PC-3 (cell line): ENCODE results near the gene AANAT. TPM values are rescaled to one million over a fixed set of nuclear protein-coding genes. Genes with fewer than 3 reads are reported as not detected.

Experiments used
- ATAC-seq: fragments of 200-7000 bp; cut with Tn5 transposase; 2 replicates; pipeline ENCODE4 v1.9.1; 2020; ENCODE audit warnings: mild to moderate bottlenecking, moderate library complexity
- BruUV-seq: library from RNA; stranded (reverse); fragments of 400-500 nt; replicated peaks from 2 replicates; lab custom pipeline; 2021; lab: Mats Ljungman, UMichigan
- CTCF ChIA-PET: fragments of 300-600 bp; sonication (Branson Sonifier 250); formaldehyde crosslinking; loops from one replicate; lab custom pipeline; 2022; ENCODE audit warnings: antibody characterized with exemption; lab: Charles Lee
- POLR2A ChIA-PET: fragments of 300-600 bp; sonication (Branson Sonifier 250); formaldehyde crosslinking; loops from one replicate; lab custom pipeline; 2022; ENCODE audit warnings: antibody characterized with exemption; ENCODE audit not compliant: unreplicated experiment; lab: Charles Lee
- DNase-seq: peaks from one replicate; pipeline ENCODE4 v3.0.0-alpha.2; 2015
- H2AFZ ChIP-seq: fragments of 300-600 bp; sonication (generic); 2 replicates; pipeline ENCODE4 v1.6.0; 2016; ENCODE audit warnings: antibody characterized with exemption, low read length
- H3F3A ChIP-seq: fragments of 300-600 bp; sonication (generic); one replicate; pipeline ENCODE4 v1.6.0; 2017; ENCODE audit warnings: antibody characterized with exemption, low read length, control low read depth, mild to moderate bottlenecking; ENCODE audit not compliant: unreplicated experiment
- H3K27ac ChIP-seq: fragments of 300-600 bp; sonication (generic); 2 replicates; pipeline ENCODE4 v1.5.1; 2016; ENCODE audit warnings: mild to moderate bottlenecking, low read length
- H3K27me3 ChIP-seq: fragments of 300-600 bp; sonication (generic); 2 replicates; pipeline ENCODE4 v1.6.1; 2016; ENCODE audit warnings: low read length, mixed read lengths
- H3K36me3 ChIP-seq: fragments of 300-600 bp; sonication (generic); 2 replicates; pipeline ENCODE4 v1.6.1; 2016; ENCODE audit warnings: low read depth, mixed run types, low read length, mixed read lengths
- H3K4me1 ChIP-seq: fragments of 300-600 bp; sonication (generic); 2 replicates; pipeline ENCODE4 v1.5.1; 2016; ENCODE audit warnings: low read length; ENCODE audit not compliant: insufficient read depth
- H3K4me2 ChIP-seq: fragments of 300-600 bp; sonication (generic); 2 replicates; pipeline ENCODE4 v1.6.0; 2016; ENCODE audit warnings: low read length
- H3K4me3 ChIP-seq: fragments of 300-600 bp; sonication (generic); 2 replicates; pipeline ENCODE4 v1.5.1; 2016; ENCODE audit warnings: mild to moderate bottlenecking, low read length, mixed read lengths
- H3K79me2 ChIP-seq: fragments of 300-600 bp; sonication (generic); 2 replicates; pipeline ENCODE4 v1.6.1; 2017; ENCODE audit warnings: low read length, mixed read lengths
- H3K9ac ChIP-seq: fragments of 300-600 bp; sonication (generic); 2 replicates; pipeline ENCODE4 v1.6.0; 2016; ENCODE audit warnings: mild to moderate bottlenecking, low read length
- H3K9me2 ChIP-seq: fragments of 300-600 bp; sonication (generic); replicated peaks from 2 replicates; pipeline ENCODE4 v1.6.1; 2016; ENCODE audit warnings: mixed run types, low read length, mixed read lengths
- H3K9me3 ChIP-seq: fragments of 300-600 bp; sonication (generic); 2 replicates; pipeline ENCODE4 v1.6.1; 2016; ENCODE audit warnings: low read length, mixed read lengths
- H4K20me1 ChIP-seq: fragments of 300-600 bp; sonication (generic); 2 replicates; pipeline ENCODE4 v1.6.1; 2016; ENCODE audit warnings: low read length, mixed read lengths
- CTCF ChIP-seq: fragments of 300-600 bp; sonication (generic); conservative IDR thresholded peaks from 2 replicates; pipeline ENCODE4 v1.5.1; 2017; ENCODE audit warnings: antibody characterized with exemption, low read depth, mild to moderate bottlenecking, low read length
- EZH2 ChIP-seq: fragments of 300-600 bp; sonication (generic); IDR thresholded peaks from one replicate; pipeline ENCODE4 v1.6.1; 2017; ENCODE audit warnings: antibody characterized with exemption, mild to moderate bottlenecking, low read length; ENCODE audit not compliant: unreplicated experiment
- EZH2phosphoT487 ChIP-seq: fragments of 300-600 bp; sonication (generic); IDR thresholded peaks from 2 replicates; pipeline ENCODE4 v1.6.1; 2018; ENCODE audit warnings: mild to moderate bottlenecking, antibody characterized with exemption, low read length, borderline replicate concordance
- intact Hi-C: fragments of 100-400 bp; cut with micrococcal nuclease; formaldehyde crosslinking; loops from 2 replicates; pipeline ENCODE4 v1.9.0; 2023
- total RNA-seq: library from RNA; depleted of rRNA; stranded (reverse); fragments of >200 nt; gene quantifications from 2 replicates; pipeline ENCODE4 v1.2.3, GENCODE V29; 2014

The AANAT gene
- total RNA-seq, 1 experiment from 2014 or later: not detected

GRCh38 chr17:76471498-76472257, 4.3 kb downstream of the AANAT start:
- no peak for TF ChIP-seq EZH2phosphoT487
- no peak for TF ChIP-seq CTCF
- no peak for TF ChIP-seq EZH2
- H3K79me2 ChIP-seq: no peaks in the 10 kb centered on the region
- ATAC-seq: no peak
- H3K4me1 ChIP-seq: no peaks in the 10 kb centered on the region
- ChIA-PET CTCF (interaction anchor here (0.6 kb wide), 1 partner anchor 61 kb away, joined by 3 read pairs; no protein-coding TSS in a partner anchor), POLR2A (no interaction called here)
- no peaks in the 10 kb centered on the region for H3K27me3 ChIP-seq
- no peaks in the 10 kb centered on the region; the same call in 1 of the 2 replicates for H3K36me3 ChIP-seq
- H3K9me2 ChIP-seq: no peaks in the 10 kb centered on the region
- no peak overlapping the region for H3K9ac ChIP-seq
- BruUV-seq: no TSS peak
- no peaks in the 10 kb centered on the region for H3F3A ChIP-seq
- no peak overlapping the region for H3K27ac ChIP-seq
- H3K9me3 ChIP-seq: no peaks in the 10 kb centered on the region
- no peak for DNase-seq
- no peak overlapping the region for H2AFZ ChIP-seq
- no peak overlapping the region for H3K4me3 ChIP-seq
- H3K4me2 ChIP-seq: no peak overlapping the region
- intact Hi-C loops: no loop called here
- H4K20me1 ChIP-seq: no peaks in the 10 kb centered on the region

GRCh38 chr17:76472258-76472645, 4.8 kb downstream of the AANAT start:
- ChIA-PET POLR2A (no interaction called here), CTCF (no interaction called here)
- no peaks in the 10 kb centered on the region for H3K27me3 ChIP-seq
- no peak for ATAC-seq
- intact Hi-C loops: no loop called here
- TF ChIP-seq EZH2 (no peak), CTCF (no peak), EZH2phosphoT487 (no peak)
- no peak overlapping the region for H2AFZ ChIP-seq
- no peaks in the 10 kb centered on the region for H3K9me3 ChIP-seq
- no peaks in the 10 kb centered on the region for H3K79me2 ChIP-seq
- no peaks in the 10 kb centered on the region for H3K9me2 ChIP-seq
- BruUV-seq: no TSS peak
- no peak for DNase-seq
- H3K9ac ChIP-seq: no peak overlapping the region
- no peaks in the 10 kb centered on the region for H3F3A ChIP-seq
- H3K4me1 ChIP-seq: no peaks in the 10 kb centered on the region
- no peaks in the 10 kb centered on the region for H4K20me1 ChIP-seq
- H3K4me3 ChIP-seq: no peak overlapping the region
- H3K27ac ChIP-seq: no peak overlapping the region
- H3K4me2 ChIP-seq: no peak overlapping the region
- H3K36me3 ChIP-seq: no peaks in the 10 kb centered on the region; the same call in 1 of the 2 replicates

- TF ChIP-seq CTCF (no peak), EZH2 (no peak), EZH2phosphoT487 (no peak)
- CTCF ChIA-PET: no interaction called here
Measured at GRCh38 chr17:76472726-76473125, 5.3 kb downstream of the AANAT start.

More at GRCh38 chr17:76472726-76473125, 5.3 kb downstream of the AANAT start:
- H2AFZ ChIP-seq: no peak overlapping the region
- H4K20me1 ChIP-seq: no peaks in the 10 kb centered on the region
- DNase-seq (no peak), ATAC-seq (no peak)
- no peak overlapping the region for H3K27ac ChIP-seq
- no peaks in the 10 kb centered on the region for H3K79me2 ChIP-seq
- no peaks in the 10 kb centered on the region for H3K27me3 ChIP-seq
- intact Hi-C loops: no loop called here
- H3K4me2 ChIP-seq: no peak overlapping the region
- no peak overlapping the region for H3K9ac ChIP-seq
- BruUV-seq: no TSS peak
- no peak overlapping the region for H3K4me3 ChIP-seq
- H3K4me1 ChIP-seq: no peaks in the 10 kb centered on the region; the same call in 1 of the 2 replicates
- no peaks in the 10 kb centered on the region for H3F3A ChIP-seq
- POLR2A ChIA-PET: no interaction called here
- H3K9me2 ChIP-seq: no peaks in the 10 kb centered on the region
- no peaks in the 10 kb centered on the region for H3K9me3 ChIP-seq
- no peaks in the 10 kb centered on the region; the same call in 1 of the 2 replicates for H3K36me3 ChIP-seq
